Mucosa of stomach (tissue), 1 donor: ENCODE results near the gene TTC3.
"Not testable (repeated sequence)": the region's sequence is repeated elsewhere in the genome, so short reads cannot be mapped to it uniquely, and the experiment has no call there.

Experiments used
- H3K27me3 ChIP-seq: one replicate; pipeline ENCODE4 v1.7.0; 2013; ENCODE audit warnings: mild to moderate bottlenecking, low read length; ENCODE audit not compliant: control insufficient read depth, insufficient read depth
- H3K36me3 ChIP-seq: one replicate; pipeline ENCODE4 v1.7.0; 2013; ENCODE audit warnings: low read length; ENCODE audit not compliant: control insufficient read depth, insufficient read depth
- H3K4me1 ChIP-seq: one replicate; pipeline ENCODE4 v1.7.0; 2013; ENCODE audit warnings: mild to moderate bottlenecking, low read length; ENCODE audit not compliant: control insufficient read depth, insufficient read depth
- H3K4me3 ChIP-seq: one replicate; pipeline ENCODE4 v1.7.0; 2013; ENCODE audit warnings: low read length
- H3K9ac ChIP-seq: one replicate; pipeline ENCODE4 v1.7.0; 2013; ENCODE audit warnings: mild to moderate bottlenecking, low read length, moderate library complexity
- H3K9me3 ChIP-seq: one replicate; pipeline ENCODE4 v1.7.0; 2013; ENCODE audit warnings: mild to moderate bottlenecking, low read length, moderate library complexity; ENCODE audit not compliant: control insufficient read depth
- donor health status: Pancreatic carcinoma.

Gene TTC3

DNA sequence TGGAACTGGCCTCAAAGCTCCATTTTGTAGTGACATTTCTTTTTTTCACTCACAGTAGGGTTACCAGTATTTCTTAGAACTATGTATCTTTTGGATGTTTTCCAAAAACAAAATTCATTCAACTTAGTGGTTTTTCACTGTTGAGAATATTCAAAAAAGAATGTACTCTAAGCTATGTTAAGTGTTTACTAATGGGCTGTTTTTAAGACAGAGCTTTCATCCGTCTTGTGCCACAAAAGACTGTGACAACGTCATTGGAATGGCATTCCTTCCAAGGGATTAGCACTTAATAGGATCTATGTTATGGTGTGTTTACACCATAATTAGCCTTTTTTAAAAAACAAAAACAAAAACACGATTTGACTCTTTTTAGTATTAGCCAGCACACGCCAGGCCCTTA, 66.8 kb downstream of the TTC3 start:
- no peak overlapping the region for H3K9ac ChIP-seq
- H3K9me3 ChIP-seq: no peaks in the 10 kb centered on the region
- no peak overlapping the region for H3K4me3 ChIP-seq
- H3K36me3 ChIP-seq: no peaks in the 10 kb centered on the region
- H3K4me1 ChIP-seq: no peaks in the 10 kb centered on the region
- no peaks in the 10 kb centered on the region for H3K27me3 ChIP-seq

GRCh38 chr21:37143392-37143791, 70.3 kb downstream of the TTC3 start:
- H3K27me3 ChIP-seq, H3K4me1 ChIP-seq, H3K9ac ChIP-seq, H3K9me3 ChIP-seq, H3K4me3 ChIP-seq, H3K36me3 ChIP-seq: not testable (repeated sequence)

DNA sequence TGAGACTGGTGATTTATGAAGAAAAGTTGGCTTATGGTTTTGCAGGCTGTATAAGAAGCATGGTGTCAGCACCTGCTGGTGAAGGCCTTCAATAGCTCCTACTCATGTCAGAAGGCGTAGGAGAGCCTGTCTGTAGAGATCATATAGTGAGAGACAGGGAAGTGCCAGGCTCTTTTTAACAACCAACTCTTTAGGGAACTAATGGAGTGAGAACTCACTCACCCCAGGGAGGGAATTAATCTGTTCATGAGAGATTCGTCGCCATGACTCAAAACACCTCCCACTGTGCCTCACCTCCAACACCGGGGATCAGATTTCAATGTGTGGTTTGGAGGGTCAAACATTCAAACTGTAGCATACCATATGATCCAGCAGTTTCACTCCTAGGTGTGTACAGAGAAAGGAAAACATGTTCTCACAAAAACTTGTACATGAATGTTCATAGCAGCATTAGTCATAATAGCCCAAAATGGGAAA, 72.6 kb downstream of the TTC3 start:
- no peak overlapping the region for H3K9ac ChIP-seq
- H3K27me3 ChIP-seq: no peaks in the 10 kb centered on the region
- no peaks in the 10 kb centered on the region for H3K4me1 ChIP-seq
- H3K4me3 ChIP-seq: no peak overlapping the region
- H3K9me3 ChIP-seq: no peaks in the 10 kb centered on the region
- no peaks in the 10 kb centered on the region for H3K36me3 ChIP-seq

DNA sequence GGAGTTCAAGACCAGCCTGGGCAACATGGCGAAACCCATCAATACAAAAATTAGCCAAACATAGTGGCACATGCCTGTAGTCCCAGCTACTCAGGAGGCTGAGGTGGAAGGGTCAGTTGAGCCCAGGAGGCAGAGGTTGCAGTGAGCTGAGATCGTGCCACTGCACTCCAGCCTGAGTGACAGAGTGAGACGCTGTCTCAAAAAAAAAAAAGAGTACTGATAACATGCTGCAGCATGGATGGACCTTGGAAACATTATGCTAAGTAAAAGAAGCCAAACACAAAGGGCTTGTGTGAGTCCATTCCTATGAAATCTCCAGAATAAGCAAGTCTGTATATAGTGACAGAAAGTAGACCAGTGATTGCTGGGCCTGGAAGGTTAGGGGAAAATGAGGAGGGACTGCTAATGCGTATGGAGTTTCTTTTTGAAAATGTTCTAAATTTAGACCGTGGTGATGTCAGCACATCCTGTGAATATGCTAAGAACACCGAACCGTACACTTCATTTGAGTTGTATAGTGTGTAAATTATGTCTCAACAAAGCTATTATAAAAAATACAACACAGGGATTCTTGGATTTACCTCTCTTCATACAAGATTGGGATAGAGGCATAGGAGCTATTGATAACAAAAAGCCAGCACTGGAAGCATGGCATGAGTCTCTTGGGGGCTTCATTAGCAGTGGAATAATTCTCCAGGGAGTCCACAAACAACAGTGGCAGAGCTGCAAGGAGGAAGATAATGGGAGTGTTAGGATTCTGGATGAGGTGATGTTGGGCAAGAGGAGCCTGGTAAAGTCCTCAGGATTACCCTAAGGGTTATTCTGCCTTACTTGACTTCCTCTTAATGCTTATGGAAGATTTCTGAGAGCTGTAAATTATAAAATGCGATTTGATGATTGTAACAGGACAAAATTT, 73.5 kb downstream of the TTC3 start:
- H3K9me3 ChIP-seq: no peaks in the 10 kb centered on the region
- no peaks in the 10 kb centered on the region for H3K4me1 ChIP-seq
- H3K27me3 ChIP-seq: no peaks in the 10 kb centered on the region
- no peak overlapping the region for H3K4me3 ChIP-seq
- H3K36me3 ChIP-seq: no peaks in the 10 kb centered on the region
- no peak overlapping the region for H3K9ac ChIP-seq

GRCh38 chr21:37149411-37149810, 76.4 kb downstream of the TTC3 start:
- no peaks in the 10 kb centered on the region for H3K9me3 ChIP-seq
- no peaks in the 10 kb centered on the region for H3K36me3 ChIP-seq
- no peak overlapping the region for H3K9ac ChIP-seq
- H3K27me3 ChIP-seq: no peaks in the 10 kb centered on the region
- H3K4me1 ChIP-seq: no peaks in the 10 kb centered on the region
- H3K4me3 ChIP-seq: no peak overlapping the region

DNA sequence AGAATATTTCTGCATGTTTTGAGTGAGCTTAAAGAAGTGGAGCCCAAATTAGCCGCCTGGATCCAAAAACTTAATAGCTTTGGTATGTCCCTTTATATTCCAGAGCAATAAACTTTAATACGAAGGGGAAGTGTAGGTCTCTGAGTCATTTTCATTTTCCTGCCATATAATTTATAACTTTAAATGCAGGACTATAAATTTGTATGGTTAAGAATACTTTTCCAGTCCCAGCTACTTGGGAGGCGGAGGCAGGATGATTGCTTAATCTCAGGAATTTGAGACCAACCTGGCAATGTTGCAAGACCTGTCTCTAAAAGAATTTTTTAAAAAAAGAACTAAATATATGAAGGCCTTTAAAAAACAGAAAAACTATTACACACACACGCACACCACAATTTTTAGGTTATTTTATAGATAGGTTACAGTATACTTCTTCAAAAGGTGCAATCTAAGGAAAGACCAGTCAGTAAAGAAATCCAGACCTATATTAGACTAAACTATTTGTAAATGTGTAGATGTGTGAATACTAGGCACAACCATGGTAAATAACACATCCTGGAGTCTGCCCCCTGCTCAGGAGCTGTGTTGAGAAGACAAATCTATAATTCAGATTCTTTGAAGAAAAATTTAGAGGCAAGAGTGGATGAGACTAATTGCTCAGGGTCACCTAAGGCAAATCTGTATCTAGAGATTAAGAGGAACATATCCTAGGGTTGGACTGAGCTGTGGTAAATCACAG, 80.3 kb downstream of the TTC3 start:
- Histone ChIP-seq H3K9me3 (no peaks in the 10 kb centered on the region), H3K4me1 (no peaks in the 10 kb centered on the region), H3K36me3 (no peaks in the 10 kb centered on the region), H3K27me3 (no peaks in the 10 kb centered on the region), H3K9ac (no peak overlapping the region), H3K4me3 (no peak overlapping the region)

DNA sequence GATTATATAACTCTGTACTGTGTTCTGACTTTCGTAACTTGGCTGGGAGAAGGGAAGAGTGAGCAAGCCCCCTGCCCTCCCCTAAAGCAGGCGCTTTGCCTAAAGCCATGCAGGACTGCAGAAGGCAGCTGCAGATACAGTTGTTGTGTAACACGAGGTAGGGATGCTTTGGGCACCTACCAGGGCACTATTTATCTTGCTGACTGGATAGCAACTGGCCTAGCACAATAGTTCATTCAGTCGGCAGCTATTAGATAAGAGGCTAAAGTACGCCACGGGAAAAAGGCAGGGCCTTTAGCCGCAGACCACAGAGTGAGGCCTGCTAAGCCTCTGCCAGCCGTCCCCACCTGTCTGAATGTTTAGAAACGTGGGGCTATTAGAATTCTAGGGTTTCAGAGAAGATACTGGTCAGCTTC, 80.9 kb downstream of the TTC3 start:
- Histone ChIP-seq H3K4me1 (no peaks in the 10 kb centered on the region), H3K9me3 (no peaks in the 10 kb centered on the region), H3K4me3 (no peak overlapping the region), H3K36me3 (no peaks in the 10 kb centered on the region), H3K27me3 (no peaks in the 10 kb centered on the region), H3K9ac (no peak overlapping the region)

GRCh38 chr21:37155186-37155585, 82.1 kb downstream of the TTC3 start:
- Histone ChIP-seq H3K4me1 (no peaks in the 10 kb centered on the region), H3K4me3 (no peak overlapping the region), H3K36me3 (no peaks in the 10 kb centered on the region)

GRCh38 chr21:37157938-37158337, 84.9 kb downstream of the TTC3 start:
- H3K27me3 ChIP-seq: no peaks in the 10 kb centered on the region
- H3K4me3 ChIP-seq: no peak overlapping the region
- H3K9me3 ChIP-seq: no peaks in the 10 kb centered on the region
- no peaks in the 10 kb centered on the region for H3K36me3 ChIP-seq
- H3K9ac ChIP-seq: no peak overlapping the region
- no peaks in the 10 kb centered on the region for H3K4me1 ChIP-seq

More at GRCh38 chr21:37155186-37155585, 82.1 kb downstream of the TTC3 start:
- H3K9me3 ChIP-seq: no peaks in the 10 kb centered on the region
- no peak overlapping the region for H3K9ac ChIP-seq
- no peaks in the 10 kb centered on the region for H3K27me3 ChIP-seq

GRCh38 chr21:37159053-37159776, 86.2 kb downstream of the TTC3 start:
- no peaks in the 10 kb centered on the region for H3K9me3 ChIP-seq
- H3K27me3 ChIP-seq: no peaks in the 10 kb centered on the region
- H3K9ac ChIP-seq: no peak overlapping the region
- H3K4me3 ChIP-seq: no peak overlapping the region
- H3K36me3 ChIP-seq: no peaks in the 10 kb centered on the region
- H3K4me1 ChIP-seq: no peaks in the 10 kb centered on the region

- Histone ChIP-seq H3K36me3 (no peaks in the 10 kb centered on the region), H3K9me3 (no peaks in the 10 kb centered on the region), H3K27me3 (no peaks in the 10 kb centered on the region), H3K9ac (no peak overlapping the region), H3K4me1 (no peaks in the 10 kb centered on the region), H3K4me3 (no peak overlapping the region)
These were observed 86.9 kb downstream of the TTC3 start for GRCh38 chr21:37159949-37160348.

DNA sequence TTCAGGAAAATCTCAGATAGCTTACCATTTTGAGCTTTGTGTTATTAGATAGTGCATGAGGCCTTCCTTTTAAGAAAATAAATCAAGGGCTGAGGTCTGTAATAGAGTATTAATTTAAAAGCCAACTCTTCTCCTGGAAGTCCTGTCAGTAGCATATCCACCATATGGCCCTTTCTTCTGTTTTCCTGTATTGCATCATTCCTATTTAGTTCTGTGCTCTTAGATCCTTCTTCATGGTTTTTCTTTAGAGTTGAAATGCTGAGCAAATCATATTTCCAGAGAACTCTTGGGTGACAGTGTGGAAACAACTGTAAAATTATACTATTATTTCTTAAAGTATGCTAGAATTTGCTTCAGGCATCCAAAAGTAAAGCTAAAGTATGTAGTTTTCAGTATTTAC, 91.7 kb downstream of the TTC3 start:
- no peaks in the 10 kb centered on the region for H3K27me3 ChIP-seq
- no peaks in the 10 kb centered on the region for H3K9me3 ChIP-seq
- no peaks in the 10 kb centered on the region for H3K4me1 ChIP-seq
- no peaks in the 10 kb centered on the region for H3K36me3 ChIP-seq
- H3K4me3 ChIP-seq: no peak overlapping the region
- no peak overlapping the region for H3K9ac ChIP-seq
